Activated T-cell treated with anti-CD3 and anti-CD28 coated beads, Interleukin-2, amount 50 U/mL, for 48 hours (primary cell): ENCODE measurements around the gene WNT9B.
"Not testable (repeated sequence)": the region's sequence is repeated elsewhere in the genome, so short reads cannot be mapped to it uniquely, and the experiment has no call there.

Source experiments
- DNase-seq, 2 experiments: peaks; one replicate each; pipeline ENCODE4 v3.0.0-alpha.2; 2020

The WNT9B gene

GRCh38 chr17:46822388-46822921, 28.9 kb upstream of the WNT9B start:
- peak; percentile 69 to 70 for DNase-seq

GRCh38 chr17:46823657-46824056, 27.7 kb upstream of the WNT9B start:
- DNase-seq = no peak

GRCh38 chr17:46826116-46826515, 25.3 kb upstream of the WNT9B start:
- DNase-seq = no peak

- no peak for DNase-seq
Measured at GRCh38 chr17:46827274-46827673, 24.1 kb upstream of the WNT9B start.

- no peak for DNase-seq
Measured at GRCh38 chr17:46831573-46832330, 19.6 kb upstream of the WNT9B start.

- no peak for DNase-seq
Measured at GRCh38 chr17:46832331-46832821, 19.0 kb upstream of the WNT9B start.

- DNase-seq = peak in 1 of 2 experiments; percentile 25
Measured at GRCh38 chr17:46832945-46833839, 18.2 kb upstream of the WNT9B start.

GRCh38 chr17:46833840-46834208, 17.6 kb upstream of the WNT9B start:
- no peak for DNase-seq

GRCh38 chr17:46834846-46835245, 16.5 kb upstream of the WNT9B start:
- DNase-seq = no peak

GRCh38 chr17:46836500-46836899, 14.9 kb upstream of the WNT9B start:
- no peak for DNase-seq

- no peak for DNase-seq
Measured at GRCh38 chr17:46837521-46837920, 13.9 kb upstream of the WNT9B start.

GRCh38 chr17:46839211-46839610, 12.2 kb upstream of the WNT9B start:
- DNase-seq = no peak

GRCh38 chr17:46840596-46840995, 10.8 kb upstream of the WNT9B start:
- not testable (repeated sequence) for DNase-seq

GRCh38 chr17:46841561-46842379, 9.6 kb upstream of the WNT9B start:
- peak in 1 of 2 experiments; percentile 53 for DNase-seq

- DNase-seq = no peak
Measured at GRCh38 chr17:46842835-46843234, 8.5 kb upstream of the WNT9B start.

GRCh38 chr17:46847204-46848191, 3.9 kb upstream of the WNT9B start:
- DNase-seq = no peak

- DNase-seq = no peak
Measured at GRCh38 chr17:46848534-46848933, 2.8 kb upstream of the WNT9B start.

- DNase-seq = no peak
Measured at GRCh38 chr17:46850688-46851028, 725 bp upstream of the WNT9B start.

- DNase-seq = no peak
Measured at GRCh38 chr17:46853896-46854444, 2.6 kb downstream of the WNT9B start.

- DNase-seq = no peak
Measured at GRCh38 chr17:46854515-46854914, 3.1 kb downstream of the WNT9B start.

- no peak for DNase-seq
Measured at GRCh38 chr17:46854948-46855347, 3.6 kb downstream of the WNT9B start.
